ENCODE results near the gene EFNA2. TPM values are rescaled to one million over a fixed set of nuclear protein-coding genes. Genes with fewer than 3 reads are reported as not detected.

Gene EFNA2
- total RNA-seq, 1 experiment from 2014 or later = 11.4 TPM

DNA sequence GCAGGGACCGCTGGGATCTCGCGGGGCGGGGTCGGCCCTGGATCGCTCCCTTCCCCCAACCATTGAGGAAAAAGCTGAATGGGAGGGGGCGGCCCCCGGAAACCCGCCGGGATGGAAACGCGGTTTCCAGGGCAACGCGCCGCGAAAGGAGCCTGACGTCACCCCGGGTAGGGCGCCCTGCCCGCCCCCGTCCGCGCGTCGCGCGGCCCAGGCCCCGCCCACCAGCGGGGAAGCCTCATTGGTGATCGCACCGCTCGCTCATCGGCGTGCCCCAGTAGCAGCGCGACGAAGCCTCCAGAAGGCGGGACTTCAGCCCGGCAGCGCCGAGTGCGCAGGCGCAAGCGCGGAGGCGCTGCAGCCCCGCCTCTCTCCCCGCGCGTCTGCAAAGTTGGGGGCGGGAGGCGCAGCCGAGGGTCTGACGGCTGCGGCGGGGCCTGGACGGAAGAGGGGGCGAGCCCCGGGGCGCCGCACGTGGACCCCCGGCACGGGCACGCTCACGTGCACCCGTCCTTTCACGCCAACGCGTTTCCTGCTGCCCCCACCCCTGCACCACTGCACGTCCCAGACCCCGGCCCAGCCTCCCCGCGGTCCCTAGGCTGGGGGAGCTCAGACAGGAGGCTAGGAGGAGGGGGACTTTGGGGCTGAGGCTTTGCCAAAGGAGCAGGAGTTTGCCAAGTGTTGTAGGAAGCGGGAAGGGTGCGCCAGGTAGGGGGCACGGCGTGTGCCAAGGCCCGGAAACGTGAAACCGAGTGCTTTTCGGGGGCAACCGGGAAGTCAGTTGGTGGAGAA, 24.7 kb upstream of the EFNA2 start (continued):
- TF ChIP-seq, protein P1, sequence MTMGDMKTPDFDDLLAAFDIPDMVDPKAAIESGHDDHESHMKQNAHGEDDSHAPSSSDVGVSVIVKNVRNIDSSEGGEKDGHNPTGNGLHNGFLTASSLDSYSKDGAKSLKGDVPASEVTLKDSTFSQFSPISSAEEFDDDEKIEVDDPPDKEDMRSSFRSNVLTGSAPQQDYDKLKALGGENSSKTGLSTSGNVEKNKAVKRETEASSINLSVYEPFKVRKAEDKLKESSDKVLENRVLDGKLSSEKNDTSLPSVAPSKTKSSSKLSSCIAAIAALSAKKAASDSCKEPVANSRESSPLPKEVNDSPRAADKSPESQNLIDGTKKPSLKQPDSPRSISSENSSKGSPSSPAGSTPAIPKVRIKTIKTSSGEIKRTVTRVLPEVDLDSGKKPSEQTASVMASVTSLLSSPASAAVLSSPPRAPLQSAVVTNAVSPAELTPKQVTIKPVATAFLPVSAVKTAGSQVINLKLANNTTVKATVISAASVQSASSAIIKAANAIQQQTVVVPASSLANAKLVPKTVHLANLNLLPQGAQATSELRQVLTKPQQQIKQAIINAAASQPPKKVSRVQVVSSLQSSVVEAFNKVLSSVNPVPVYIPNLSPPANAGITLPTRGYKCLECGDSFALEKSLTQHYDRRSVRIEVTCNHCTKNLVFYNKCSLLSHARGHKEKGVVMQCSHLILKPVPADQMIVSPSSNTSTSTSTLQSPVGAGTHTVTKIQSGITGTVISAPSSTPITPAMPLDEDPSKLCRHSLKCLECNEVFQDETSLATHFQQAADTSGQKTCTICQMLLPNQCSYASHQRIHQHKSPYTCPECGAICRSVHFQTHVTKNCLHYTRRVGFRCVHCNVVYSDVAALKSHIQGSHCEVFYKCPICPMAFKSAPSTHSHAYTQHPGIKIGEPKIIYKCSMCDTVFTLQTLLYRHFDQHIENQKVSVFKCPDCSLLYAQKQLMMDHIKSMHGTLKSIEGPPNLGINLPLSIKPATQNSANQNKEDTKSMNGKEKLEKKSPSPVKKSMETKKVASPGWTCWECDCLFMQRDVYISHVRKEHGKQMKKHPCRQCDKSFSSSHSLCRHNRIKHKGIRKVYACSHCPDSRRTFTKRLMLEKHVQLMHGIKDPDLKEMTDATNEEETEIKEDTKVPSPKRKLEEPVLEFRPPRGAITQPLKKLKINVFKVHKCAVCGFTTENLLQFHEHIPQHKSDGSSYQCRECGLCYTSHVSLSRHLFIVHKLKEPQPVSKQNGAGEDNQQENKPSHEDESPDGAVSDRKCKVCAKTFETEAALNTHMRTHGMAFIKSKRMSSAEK (CRISPR knock-in tag; IDR thresholded peaks at IDR 0.05; ENCODE audit: borderline replicate concordance) = no peak

DNA sequence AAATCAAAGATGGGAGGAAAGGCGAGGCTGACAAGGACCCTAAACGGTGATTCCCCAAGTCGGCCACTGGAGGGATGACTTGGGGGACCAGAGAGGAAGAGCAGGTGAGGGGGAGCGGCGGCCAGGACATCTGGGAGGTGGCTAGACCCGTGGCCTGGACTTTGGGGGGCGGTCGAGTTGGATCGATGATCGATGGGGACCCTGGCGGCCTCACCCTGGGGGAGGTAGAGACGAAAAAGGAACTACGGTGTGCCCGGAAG, 24.2 kb upstream of the EFNA2 start:
- POLR2A ChIA-PET = interaction anchor here (1.5 to 3.6 kb wide), 2 partner anchors 7 to 17 kb away, joined by 4 to 31 read pairs; partner anchors contain the start of gene CIRBP
- DNase-seq (ENCODE audit: low spot score) (peak; percentile 45), ATAC-seq (no peak)
- no peaks in the 10 kb centered on the region for H3K9me3 Mint-ChIP-seq
- H3K4me3 Mint-ChIP-seq = peak overlapping the region; percentile 89
- peaks cover 57% of the 10 kb centered on the region for H3K4me1 Mint-ChIP-seq
- H3K27me3 Mint-ChIP-seq (ENCODE audit: low read depth) = no peaks in the 10 kb centered on the region
- H3K36me3 Mint-ChIP-seq = peaks cover 13% of the 10 kb centered on the region
- CTCF ChIA-PET = interaction anchor here (0.8 to 15.6 kb wide), 6 partner anchors 8 to 93 kb away, joined by 3 to 648 read pairs (median 4); partner anchors contain the start of gene ATP5F1D
- H3K27ac Mint-ChIP-seq = peak overlapping the region; percentile 86
- no peak for TF ChIP-seq ZNF232 (CRISPR knock-in tag; IDR thresholded peaks at IDR 0.05)
- TF ChIP-seq, protein P2, sequence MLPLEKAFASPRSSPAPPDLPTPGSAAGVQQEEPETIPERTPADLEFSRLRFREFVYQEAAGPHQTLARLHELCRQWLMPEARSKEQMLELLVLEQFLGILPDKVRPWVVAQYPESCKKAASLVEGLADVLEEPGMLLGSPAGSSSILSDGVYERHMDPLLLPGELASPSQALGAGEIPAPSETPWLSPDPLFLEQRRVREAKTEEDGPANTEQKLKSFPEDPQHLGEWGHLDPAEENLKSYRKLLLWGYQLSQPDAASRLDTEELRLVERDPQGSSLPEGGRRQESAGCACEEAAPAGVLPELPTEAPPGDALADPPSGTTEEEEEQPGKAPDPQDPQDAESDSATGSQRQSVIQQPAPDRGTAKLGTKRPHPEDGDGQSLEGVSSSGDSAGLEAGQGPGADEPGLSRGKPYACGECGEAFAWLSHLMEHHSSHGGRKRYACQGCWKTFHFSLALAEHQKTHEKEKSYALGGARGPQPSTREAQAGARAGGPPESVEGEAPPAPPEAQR (CRISPR knock-in tag; IDR thresholded peaks at IDR 0.05) = no peak
- no peak for TF ChIP-seq CREM (CRISPR knock-in tag; IDR thresholded peaks at IDR 0.05)
- no peak for TF ChIP-seq NR1H2 (CRISPR knock-in tag; IDR thresholded peaks at IDR 0.05)
- TF ChIP-seq, protein P3, sequence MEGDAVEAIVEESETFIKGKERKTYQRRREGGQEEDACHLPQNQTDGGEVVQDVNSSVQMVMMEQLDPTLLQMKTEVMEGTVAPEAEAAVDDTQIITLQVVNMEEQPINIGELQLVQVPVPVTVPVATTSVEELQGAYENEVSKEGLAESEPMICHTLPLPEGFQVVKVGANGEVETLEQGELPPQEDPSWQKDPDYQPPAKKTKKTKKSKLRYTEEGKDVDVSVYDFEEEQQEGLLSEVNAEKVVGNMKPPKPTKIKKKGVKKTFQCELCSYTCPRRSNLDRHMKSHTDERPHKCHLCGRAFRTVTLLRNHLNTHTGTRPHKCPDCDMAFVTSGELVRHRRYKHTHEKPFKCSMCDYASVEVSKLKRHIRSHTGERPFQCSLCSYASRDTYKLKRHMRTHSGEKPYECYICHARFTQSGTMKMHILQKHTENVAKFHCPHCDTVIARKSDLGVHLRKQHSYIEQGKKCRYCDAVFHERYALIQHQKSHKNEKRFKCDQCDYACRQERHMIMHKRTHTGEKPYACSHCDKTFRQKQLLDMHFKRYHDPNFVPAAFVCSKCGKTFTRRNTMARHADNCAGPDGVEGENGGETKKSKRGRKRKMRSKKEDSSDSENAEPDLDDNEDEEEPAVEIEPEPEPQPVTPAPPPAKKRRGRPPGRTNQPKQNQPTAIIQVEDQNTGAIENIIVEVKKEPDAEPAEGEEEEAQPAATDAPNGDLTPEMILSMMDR (IDR thresholded peaks at IDR 0.05) = no peak

DNA sequence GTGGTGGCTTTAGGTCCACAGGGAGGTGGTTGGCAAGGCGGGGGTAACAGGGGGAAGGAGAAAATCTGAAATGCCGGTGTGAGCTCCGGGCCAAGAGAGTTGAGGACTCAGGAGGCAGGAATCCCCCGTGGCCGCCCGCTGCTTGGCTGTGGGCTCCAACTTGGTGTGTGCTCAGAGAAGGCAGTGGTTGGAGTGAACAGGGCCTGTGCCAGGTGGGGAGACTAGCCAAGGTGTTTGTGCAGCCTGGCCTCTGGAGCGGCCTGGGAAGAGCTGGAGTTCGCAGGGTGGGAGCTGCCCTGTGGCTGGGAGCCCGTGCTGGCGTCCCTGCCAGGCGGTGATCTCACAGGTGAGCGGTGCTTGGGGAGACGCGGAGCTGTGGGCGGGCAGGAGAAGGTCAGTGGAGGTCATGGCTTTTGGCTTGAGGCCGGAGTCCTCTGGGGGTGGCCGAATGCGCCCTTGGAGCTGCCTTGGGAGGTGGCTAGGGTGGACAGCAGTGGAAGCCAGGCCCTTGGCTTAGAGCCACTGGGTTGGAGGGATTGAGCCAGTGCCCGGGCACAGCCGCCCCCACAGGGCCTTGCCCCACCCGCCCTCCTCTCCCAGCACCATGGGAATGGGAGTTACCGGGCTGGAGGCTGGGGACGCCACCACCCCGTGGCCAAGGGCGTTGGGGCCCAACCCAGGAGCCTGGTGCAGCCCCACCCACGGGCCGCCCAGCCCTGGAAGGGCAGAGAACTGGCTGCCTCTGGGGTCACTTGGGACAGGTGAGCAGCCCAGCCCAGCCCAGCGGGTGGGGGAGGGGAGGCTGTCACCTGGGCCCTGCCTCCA, 23.7 kb upstream of the EFNA2 start:
- ATAC-seq (no peak), DNase-seq (ENCODE audit: low spot score) (no peak)
- H3K4me3 Mint-ChIP-seq = peak overlapping the region; percentile 89
- CTCF ChIA-PET = interaction anchor here (0.8 to 15.6 kb wide), 6 partner anchors 9 to 92 kb away, joined by 3 to 648 read pairs (median 4); partner anchors contain the start of gene ATP5F1D
- peak overlapping the region; percentile 86 for H3K27ac Mint-ChIP-seq
- TF ChIP-seq NFYB (CRISPR knock-in tag; conservative IDR thresholded peaks at IDR 0.05; ENCODE audit: low read depth) (no peak), SOX15 (CRISPR knock-in tag; IDR thresholded peaks at IDR 0.05) (no peak), IRF2 (CRISPR knock-in tag; IDR thresholded peaks at IDR 0.05; ENCODE audit: borderline replicate concordance, low read depth) (no peak), PRRX2 (CRISPR knock-in tag; IDR thresholded peaks at IDR 0.05) (no peak), SP1 (CRISPR knock-in tag; conservative IDR thresholded peaks at IDR 0.05) (no peak), MYBL2 (CRISPR knock-in tag; IDR thresholded peaks at IDR 0.05) (no peak), ETV6 (CRISPR knock-in tag; IDR thresholded peaks at IDR 0.05) (no peak)
- TF ChIP-seq, protein P4, sequence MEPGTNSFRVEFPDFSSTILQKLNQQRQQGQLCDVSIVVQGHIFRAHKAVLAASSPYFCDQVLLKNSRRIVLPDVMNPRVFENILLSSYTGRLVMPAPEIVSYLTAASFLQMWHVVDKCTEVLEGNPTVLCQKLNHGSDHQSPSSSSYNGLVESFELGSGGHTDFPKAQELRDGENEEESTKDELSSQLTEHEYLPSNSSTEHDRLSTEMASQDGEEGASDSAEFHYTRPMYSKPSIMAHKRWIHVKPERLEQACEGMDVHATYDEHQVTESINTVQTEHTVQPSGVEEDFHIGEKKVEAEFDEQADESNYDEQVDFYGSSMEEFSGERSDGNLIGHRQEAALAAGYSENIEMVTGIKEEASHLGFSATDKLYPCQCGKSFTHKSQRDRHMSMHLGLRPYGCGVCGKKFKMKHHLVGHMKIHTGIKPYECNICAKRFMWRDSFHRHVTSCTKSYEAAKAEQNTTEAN (CRISPR knock-in tag; IDR thresholded peaks at IDR 0.05) = no peak
- TF ChIP-seq, protein P5, sequence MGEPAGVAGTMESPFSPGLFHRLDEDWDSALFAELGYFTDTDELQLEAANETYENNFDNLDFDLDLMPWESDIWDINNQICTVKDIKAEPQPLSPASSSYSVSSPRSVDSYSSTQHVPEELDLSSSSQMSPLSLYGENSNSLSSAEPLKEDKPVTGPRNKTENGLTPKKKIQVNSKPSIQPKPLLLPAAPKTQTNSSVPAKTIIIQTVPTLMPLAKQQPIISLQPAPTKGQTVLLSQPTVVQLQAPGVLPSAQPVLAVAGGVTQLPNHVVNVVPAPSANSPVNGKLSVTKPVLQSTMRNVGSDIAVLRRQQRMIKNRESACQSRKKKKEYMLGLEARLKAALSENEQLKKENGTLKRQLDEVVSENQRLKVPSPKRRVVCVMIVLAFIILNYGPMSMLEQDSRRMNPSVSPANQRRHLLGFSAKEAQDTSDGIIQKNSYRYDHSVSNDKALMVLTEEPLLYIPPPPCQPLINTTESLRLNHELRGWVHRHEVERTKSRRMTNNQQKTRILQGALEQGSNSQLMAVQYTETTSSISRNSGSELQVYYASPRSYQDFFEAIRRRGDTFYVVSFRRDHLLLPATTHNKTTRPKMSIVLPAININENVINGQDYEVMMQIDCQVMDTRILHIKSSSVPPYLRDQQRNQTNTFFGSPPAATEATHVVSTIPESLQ (CRISPR knock-in tag; IDR thresholded peaks at IDR 0.05) = no peak
- H3K36me3 Mint-ChIP-seq = peaks cover 9% of the 10 kb centered on the region
- POLR2A ChIA-PET = interaction anchor here (1.5 to 3.6 kb wide), 2 partner anchors 7 to 18 kb away, joined by 4 to 31 read pairs; partner anchors contain the start of gene CIRBP
- no peaks in the 10 kb centered on the region for H3K9me3 Mint-ChIP-seq
- peaks cover under 1% of the 10 kb centered on the region for H3K27me3 Mint-ChIP-seq (ENCODE audit: low read depth)
- H3K4me1 Mint-ChIP-seq = peaks cover 58% of the 10 kb centered on the region

Data from WTC11 (cell line).